Pancreas (tissue), 10 donors: ENCODE results near the gene DCHS1. TPM values are rescaled to one million over a fixed set of nuclear protein-coding genes. Genes with fewer than 3 reads are reported as not detected.

Experiments
- ATAC-seq, 4 donors: fragments of 200-7000 bp; cut with Tn5 transposase; one replicate each; pipeline versions ENCODE4 v1.8.0 to v1.9.1; 2020; ENCODE audit warnings: mild to moderate bottlenecking in 4 of 4, moderate library complexity in 4 of 4
- DNase-seq, 6 donors: peaks; one replicate each; pipeline ENCODE4 v3.0.0-alpha.2; 2020
- FAIRE-seq: peaks from 2 replicates; lab custom pipeline; 2012; peaks lifted over from hg19 to GRCh38; lab: Jason Lieb, UNC
- H3K27ac ChIP-seq, 4 donors: fragments of 200-600 bp; sonication (generic); 1 replicate in 3 of 4; 2 replicates in 1 of 4; pipeline versions ENCODE4 v1.5.0 to v1.8.0; 2020
- H3K27me3 ChIP-seq, 4 donors: fragments of 200-600 bp; one replicate each; pipeline ENCODE4 v1.8.0; 2021
- H3K36me3 ChIP-seq, 3 donors: fragments of 200-600 bp; sonication (generic) in 1 of 3; one replicate each; pipeline versions ENCODE4 v1.5.0 to v1.8.0; 2020 to 2021
- H3K4me1 ChIP-seq, 3 donors: fragments of 200-600 bp; one replicate each; pipeline ENCODE4 v1.8.0; 2021
- H3K4me3 ChIP-seq, 4 donors: fragments of 200-600 bp; sonication (generic) in 2 of 4; one replicate each; pipeline versions ENCODE4 v1.5.0 to v1.8.0; 2020 to 2021
- H3K9me3 ChIP-seq, 4 donors: fragments of 200-600 bp; one replicate each; pipeline ENCODE4 v1.8.0; 2021
- WGBS, 2 donors: extraction: QIAGEN DNeasy Blood & Tissue Kit; methylation state at CpG; one replicate each; pipeline ENCODE4 v1.1.7; 2013; 5-methylcytosine and 5-hydroxymethylcytosine counted together
- intact Hi-C, 3 donors: fragments of 100-400 bp; cut with DNase I; formaldehyde crosslinking; loops; one replicate each; pipeline versions ENCODE4 v1.11.1 to v1.14.2; 2022
- polyA plus RNA-seq, 2 donors: library from polyadenylated mRNA; stranded (reverse); fragments of 200-250 nt; gene quantifications; one replicate each; pipeline ENCODE4 v1.2.3, GENCODE V29; 2013
- total RNA-seq, 6 donors: library from RNA; stranded (reverse); fragmentation: NEBNext Ultra II Directional in 4 of 6; extraction: Animal tissue kit (Norgen Biotek cat#: 25700) in 4 of 6; gene quantifications; one replicate each; pipeline versions ENCODE4 v1.2.1 to v1.2.4, GENCODE V29; 2021 to 2023
- TF ChIP-seq, protein P1 (sequence below), 4 donors: fragments of 200-600 bp; sonication (generic) in 3 of 4; IDR thresholded peaks; one replicate each; pipeline versions ENCODE4 v1.5.0 to v1.8.0; 2021; ENCODE audit warnings: antibody characterized with exemption in 4 of 4
- donor health status: healthy with polysubstance abuse.
- donor health status: DM: no; HTN: no; CAD: no; lungs with moderate emphysema.
- donor health status: DM: no; HTN: no; CAD: no.
- donor health status: control.
- donor health status: control.
- donor health status: Bipolar disorder and iron deficiency.
- donor health status: DM: yes; HTN: yes; CAD: no.
- donor health status: DM: no; HTN: no; CAD: no.
- donor health status: DM: no; HTN: no; CAD: no.
- donor health status: DM: yes; HTN: yes; CAD: no.

DCHS1 gene
- total and polyA plus RNA-seq, 8 donors: 2.3 to 4.8 (median 3.7) TPM

DNA sequence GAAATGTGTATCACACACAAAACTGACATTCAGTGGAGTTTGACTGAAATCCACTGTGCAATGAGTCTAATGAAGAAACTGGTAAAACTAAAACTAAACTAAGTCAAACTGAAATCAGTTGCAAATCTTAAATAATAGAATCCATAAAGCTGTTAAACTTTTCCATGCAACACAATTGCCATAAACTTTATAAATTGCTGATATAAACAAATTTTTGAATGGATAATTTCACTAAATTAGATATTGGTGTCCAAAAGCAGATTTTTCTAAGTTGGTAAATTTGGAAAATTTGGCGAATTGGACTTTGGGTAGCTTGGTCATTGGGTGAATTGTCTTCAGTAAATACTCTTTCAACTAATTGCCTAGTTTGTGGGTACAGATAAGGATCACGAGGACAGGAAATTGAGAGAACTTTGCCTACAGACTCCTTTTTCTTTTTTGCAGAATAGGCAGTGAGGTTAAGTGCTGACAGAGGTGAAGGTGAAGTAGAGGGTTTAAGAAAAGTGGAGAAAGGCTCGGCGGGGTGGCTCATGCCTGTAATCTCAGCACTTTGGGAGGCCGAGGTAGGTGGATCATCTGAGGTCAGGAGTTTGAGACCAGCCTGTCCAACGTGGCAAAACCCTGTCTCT is 14.7 kb upstream of the DCHS1 start:
- no peaks in the 10 kb centered on the region for H3K4me1 ChIP-seq

DNA sequence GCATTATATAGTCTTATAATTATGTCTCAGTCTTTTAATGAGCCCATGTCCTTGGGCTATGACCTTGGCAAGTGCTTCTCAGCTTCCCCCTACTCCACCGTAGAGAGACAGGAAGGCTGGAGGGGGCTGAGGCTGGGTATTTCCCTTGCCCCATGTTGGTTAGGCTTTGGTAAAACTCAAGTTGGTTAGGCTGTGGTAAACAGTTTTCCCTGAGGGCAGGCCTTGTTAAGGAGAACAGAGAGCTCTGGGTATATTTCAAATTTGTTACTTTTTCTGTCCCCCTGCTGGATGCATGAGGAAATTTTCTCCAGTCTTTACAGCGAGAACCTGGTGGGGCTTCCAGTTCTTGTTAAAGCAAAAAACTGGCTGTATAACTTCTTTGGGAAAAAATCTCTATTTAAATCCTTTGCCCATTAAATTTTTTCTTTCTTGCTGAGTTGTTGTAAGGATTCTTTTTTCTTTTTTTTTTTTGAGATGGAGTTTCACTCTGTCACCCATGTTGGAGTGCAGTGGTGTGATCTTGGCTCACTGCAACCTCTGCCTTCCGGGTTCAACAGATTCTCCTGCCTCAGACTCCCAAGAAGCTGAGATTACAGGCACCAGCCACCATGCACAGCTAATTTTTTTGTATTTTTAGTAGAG is 12.2 kb upstream of the DCHS1 start:
- H3K27me3 ChIP-seq: no peaks in the 10 kb centered on the region
- intact Hi-C loops: no loop called here
- H3K4me3 ChIP-seq: no peak overlapping the region
- no peak for DNase-seq
- FAIRE-seq: no peak
- TF ChIP-seq, protein P1, sequence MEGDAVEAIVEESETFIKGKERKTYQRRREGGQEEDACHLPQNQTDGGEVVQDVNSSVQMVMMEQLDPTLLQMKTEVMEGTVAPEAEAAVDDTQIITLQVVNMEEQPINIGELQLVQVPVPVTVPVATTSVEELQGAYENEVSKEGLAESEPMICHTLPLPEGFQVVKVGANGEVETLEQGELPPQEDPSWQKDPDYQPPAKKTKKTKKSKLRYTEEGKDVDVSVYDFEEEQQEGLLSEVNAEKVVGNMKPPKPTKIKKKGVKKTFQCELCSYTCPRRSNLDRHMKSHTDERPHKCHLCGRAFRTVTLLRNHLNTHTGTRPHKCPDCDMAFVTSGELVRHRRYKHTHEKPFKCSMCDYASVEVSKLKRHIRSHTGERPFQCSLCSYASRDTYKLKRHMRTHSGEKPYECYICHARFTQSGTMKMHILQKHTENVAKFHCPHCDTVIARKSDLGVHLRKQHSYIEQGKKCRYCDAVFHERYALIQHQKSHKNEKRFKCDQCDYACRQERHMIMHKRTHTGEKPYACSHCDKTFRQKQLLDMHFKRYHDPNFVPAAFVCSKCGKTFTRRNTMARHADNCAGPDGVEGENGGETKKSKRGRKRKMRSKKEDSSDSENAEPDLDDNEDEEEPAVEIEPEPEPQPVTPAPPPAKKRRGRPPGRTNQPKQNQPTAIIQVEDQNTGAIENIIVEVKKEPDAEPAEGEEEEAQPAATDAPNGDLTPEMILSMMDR (IDR thresholded peaks at IDR 0.05): peak in 3 of 4 donors; percentile 23 to 44 (median 40)
- no peaks in the 10 kb centered on the region for H3K9me3 ChIP-seq
- WGBS, 2 donors: 60 to 61% methylated on average over 3 of the region's 3 CpGs
- no peaks in the 10 kb centered on the region for H3K36me3 ChIP-seq
- no peak overlapping the region for H3K27ac ChIP-seq
- peak; percentile 43 to 70 (median 67) for ATAC-seq
- H3K4me1 ChIP-seq: no peaks in the 10 kb centered on the region

More for the DNA sequence above, 14.7 kb upstream of the DCHS1 start:
- 66 to 71% methylated on average over 6 of the region's 6 CpGs for WGBS, 2 donors
- intact Hi-C loops: no loop called here
- Histone ChIP-seq H3K9me3 (no peaks in the 10 kb centered on the region), H3K4me3 (no peak overlapping the region), H3K27ac (no peak overlapping the region), H3K36me3 (no peaks in the 10 kb centered on the region), H3K27me3 (no peaks in the 10 kb centered on the region)
- TF ChIP-seq, protein P1 (IDR thresholded peaks at IDR 0.05): no peak
- DNase-seq: no peak
- no peak for FAIRE-seq
- no peak for ATAC-seq

DNA sequence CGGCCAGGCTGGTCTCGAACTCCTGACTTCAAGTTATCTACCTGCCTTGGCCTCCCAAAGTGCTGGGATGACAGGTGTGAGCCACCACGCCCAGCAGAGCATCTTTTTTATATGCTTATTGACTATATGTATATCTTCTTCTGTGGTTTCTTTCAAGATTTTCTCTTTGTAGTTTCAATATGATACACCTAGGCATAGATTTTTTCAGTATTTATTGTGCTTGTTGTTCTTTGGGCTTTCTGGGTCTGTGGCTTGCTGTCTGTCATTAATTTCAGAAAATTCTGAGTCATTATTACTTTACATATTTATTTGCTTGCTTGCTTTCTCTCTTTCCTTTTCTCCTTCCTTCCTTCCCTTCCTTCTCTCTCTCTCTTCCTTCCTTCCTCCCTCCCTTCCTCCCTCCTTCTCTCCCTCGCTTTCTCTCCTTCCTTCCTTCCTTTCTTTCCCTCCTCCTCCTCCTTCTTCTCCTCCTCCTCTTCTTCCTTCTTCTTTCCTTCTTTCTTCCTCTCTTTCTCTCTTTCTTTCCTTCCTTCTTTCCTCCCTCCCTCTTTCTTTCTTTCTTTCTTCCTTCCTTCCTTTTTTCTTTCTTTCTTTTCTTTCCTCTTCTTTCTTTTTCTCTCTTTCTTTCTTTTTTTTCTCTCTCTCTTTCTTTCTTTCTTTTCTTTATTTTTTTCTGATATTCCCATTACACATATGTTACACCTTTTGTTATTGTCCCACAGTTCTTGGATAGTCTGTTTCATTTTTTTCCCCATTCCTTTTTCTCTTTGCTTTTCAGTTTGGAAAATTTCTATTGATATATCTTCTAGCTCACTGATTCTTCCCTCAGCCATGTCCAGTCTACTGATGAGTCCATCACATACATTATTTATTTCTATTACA is 10.9 kb upstream of the DCHS1 start:
- no peaks in the 10 kb centered on the region for H3K4me1 ChIP-seq
- TF ChIP-seq, protein P1 (IDR thresholded peaks at IDR 0.05): no peak
- no peaks in the 10 kb centered on the region for H3K36me3 ChIP-seq
- WGBS, 2 donors: 87 to 89% methylated on average over 4 of the region's 4 CpGs
- no peak for FAIRE-seq
- no peak for ATAC-seq
- intact Hi-C loops: no loop called here
- no peak overlapping the region for H3K4me3 ChIP-seq
- H3K27ac ChIP-seq: no peak overlapping the region
- DNase-seq: no peak
- no peaks in the 10 kb centered on the region for H3K27me3 ChIP-seq
- H3K9me3 ChIP-seq: no peaks in the 10 kb centered on the region

DNA sequence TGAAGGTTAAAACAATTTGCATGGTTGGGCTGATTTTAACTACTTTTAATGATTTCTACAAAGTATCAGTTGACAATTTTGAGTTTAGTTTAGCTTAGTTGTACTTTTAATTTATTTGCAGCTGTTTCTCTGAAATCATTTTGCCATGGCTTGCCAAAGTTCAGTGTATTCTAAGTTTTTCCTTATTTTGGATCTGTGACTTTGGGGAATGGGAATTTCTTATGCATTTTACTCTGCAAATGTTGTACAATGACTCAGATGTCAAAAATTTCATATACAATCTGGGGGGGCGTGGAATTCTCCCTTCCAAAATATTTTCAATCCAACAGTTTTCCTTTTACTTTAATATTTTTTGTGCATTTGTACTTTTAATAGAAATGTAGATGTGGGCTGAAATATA is 8.9 kb upstream of the DCHS1 start:
- ATAC-seq: no peak
- Histone ChIP-seq H3K4me3 (no peak overlapping the region), H3K27ac (no peak overlapping the region), H3K27me3 (no peaks in the 10 kb centered on the region), H3K36me3 (no peaks in the 10 kb centered on the region), H3K4me1 (no peaks in the 10 kb centered on the region), H3K9me3 (no peaks in the 10 kb centered on the region)
- FAIRE-seq: no peak
- DNase-seq: no peak
- intact Hi-C loops: no loop called here
- 0% methylated on average over 1 of the region's 1 CpG for WGBS, 2 donors
- TF ChIP-seq, protein P1 (IDR thresholded peaks at IDR 0.05): no peak
